Thyroid gland (tissue), 4 donors: ENCODE measurements around the gene SLC22A17. TPM values are rescaled to one million over a fixed set of nuclear protein-coding genes. Genes with fewer than 3 reads are reported as not detected.
"Not testable (repeated sequence)": the region's sequence is repeated elsewhere in the genome, so short reads cannot be mapped to it uniquely, and the experiment has no call there.

Source experiments
- DNase-seq, 2 donors: peaks; one replicate each; pipeline ENCODE4 v3.0.0-alpha.2; 2019
- H3K27ac ChIP-seq, 3 donors: fragments of 200-600 bp; sonication (generic); 1 replicate in 2 of 3; 2 replicates in 1 of 3; pipeline ENCODE4 v1.5.1; 2016 to 2019; ENCODE audit warnings: mild to moderate bottlenecking in 1 of 3, moderate library complexity in 1 of 3
- H3K27me3 ChIP-seq: fragments of 200-600 bp; sonication (generic); one replicate; pipeline ENCODE4 v1.5.1; 2019
- H3K36me3 ChIP-seq, 2 donors: fragments of 200-600 bp; sonication (generic); one replicate each; pipeline ENCODE4 v1.5.1; 2016 to 2019
- H3K4me1 ChIP-seq, 2 donors: fragments of 200-600 bp; sonication (generic); one replicate each; pipeline ENCODE4 v1.5.1; 2017 to 2019
- H3K4me3 ChIP-seq, 3 donors: fragments of 200-600 bp; sonication (generic); replicated peaks in 1 of 3; 1 replicate in 2 of 3; 2 replicates in 1 of 3; pipeline ENCODE4 v1.5.1; 2016; ENCODE audit warnings: mild to moderate bottlenecking in 1 of 3
- H3K9me3 ChIP-seq: fragments of 200-600 bp; sonication (generic); one replicate; pipeline ENCODE4 v1.5.1; 2017
- CTCF ChIP-seq, 6 experiments: fragments of 200-600 bp in 3 of 6; fragments of 450-650 bp in 3 of 6; sonication (generic) in 3 of 6; IDR thresholded peaks; one replicate each; pipeline ENCODE4 v1.5.1; 2016 to 2019; ENCODE audit warnings: antibody characterized with exemption in 6 of 6, mild to moderate bottlenecking in 2 of 6, inconsistent platforms in 1 of 6, moderate library complexity in 1 of 6
- POLR2A ChIP-seq, 2 donors: fragments of 450-650 bp; IDR thresholded peaks; one replicate each; pipeline ENCODE4 v1.6.1; 2017; ENCODE audit warnings: antibody characterized with exemption in 2 of 2, mild to moderate bottlenecking in 2 of 2, moderate library complexity in 1 of 2
- WGBS, 2 donors: methylation state at CpG; one replicate each; pipeline ENCODE4 v1.1.5; 2017; 5-methylcytosine and 5-hydroxymethylcytosine counted together
- intact Hi-C: fragments of 100-400 bp; cut with DNase I; formaldehyde crosslinking; loops from one replicate; pipeline ENCODE4 v1.15.1; 2023
- total RNA-seq, 4 donors: library from RNA; depleted of rRNA; stranded (reverse); fragments of >200 nt; gene quantifications; one replicate each; pipeline ENCODE4 v1.2.3, GENCODE V29; 2016

The SLC22A17 gene
- total RNA-seq, 4 donors from 2014 or later = 27.5 to 94.2 (median 53.7) TPM

DNA sequence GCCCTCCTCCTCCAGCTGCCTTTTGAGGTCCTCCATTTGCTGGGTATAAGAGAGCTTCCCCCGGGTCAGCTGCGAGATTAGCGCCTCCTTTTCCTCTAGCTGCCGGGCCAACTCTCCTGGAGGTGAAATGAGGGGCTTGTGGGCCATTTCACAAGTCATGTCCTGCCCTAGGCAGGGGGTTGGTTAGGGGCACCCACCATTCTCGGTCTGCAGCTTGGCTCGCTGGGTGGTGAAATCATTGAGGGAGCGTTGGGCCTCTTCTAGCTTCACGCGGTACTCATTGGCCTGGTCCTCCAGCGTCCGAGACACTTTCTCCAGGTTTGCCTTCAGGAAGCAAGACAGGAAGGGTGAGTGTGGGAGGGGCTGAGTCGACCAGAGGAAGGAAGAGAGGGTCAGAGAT, 36.7 kb upstream of the SLC22A17 start:
- Histone ChIP-seq H3K27ac (no peak overlapping the region), H3K36me3 (no peaks in the 10 kb centered on the region)
- intact Hi-C loops = loop anchor here (10.0 kb wide), 1 partner anchor 275 kb away; the partner anchor contains the start of gene CEBPE

GRCh38 chr14:23388996-23389395, 36.3 kb upstream of the SLC22A17 start:
- WGBS, 2 donors = 87 to 88% methylated on average over 8 of the region's 8 CpGs
- no peak for DNase-seq
- intact Hi-C loops = loop anchor here (10.0 kb wide), 1 partner anchor 274 kb away; the partner anchor contains the start of gene CEBPE
- Histone ChIP-seq H3K36me3 (no peaks in the 10 kb centered on the region), H3K27me3 (no peaks in the 10 kb centered on the region), H3K9me3 (no peaks in the 10 kb centered on the region), H3K4me3 (no peak overlapping the region), H3K4me1 (no peaks in the 10 kb centered on the region), H3K27ac (no peak overlapping the region)
- TF ChIP-seq CTCF (IDR thresholded peaks at IDR 0.05) (no peak), POLR2A (IDR thresholded peaks at IDR 0.05) (no peak)

More for the DNA sequence above, 36.7 kb upstream of the SLC22A17 start:
- no peak for DNase-seq
- no peaks in the 10 kb centered on the region for H3K27me3 ChIP-seq
- no peak overlapping the region for H3K4me3 ChIP-seq
- no peaks in the 10 kb centered on the region for H3K4me1 ChIP-seq
- no peaks in the 10 kb centered on the region for H3K9me3 ChIP-seq
- WGBS, 2 donors = 70 to 74% methylated on average over 10 to 12 of the region's 12 CpGs
- TF ChIP-seq POLR2A (IDR thresholded peaks at IDR 0.05) = no peak
- no peak for TF ChIP-seq CTCF (IDR thresholded peaks at IDR 0.05)

GRCh38 chr14:23387916-23388882, 35.5 kb upstream of the SLC22A17 start:
- no peaks in the 10 kb centered on the region for H3K9me3 ChIP-seq
- no peaks in the 10 kb centered on the region for H3K27me3 ChIP-seq
- H3K27ac ChIP-seq = no peak overlapping the region
- intact Hi-C loops = loop anchor here (10.0 kb wide), 1 partner anchor 273 kb away; the partner anchor contains the start of gene CEBPE
- no peak for DNase-seq
- H3K4me1 ChIP-seq = no peaks in the 10 kb centered on the region
- 70 to 77% methylated on average over 23 to 26 of the region's 26 CpGs for WGBS, 2 donors
- no peaks in the 10 kb centered on the region for H3K36me3 ChIP-seq
- no peak overlapping the region for H3K4me3 ChIP-seq
- no peak for TF ChIP-seq POLR2A (IDR thresholded peaks at IDR 0.05)
- no peak for TF ChIP-seq CTCF (IDR thresholded peaks at IDR 0.05)

DNA sequence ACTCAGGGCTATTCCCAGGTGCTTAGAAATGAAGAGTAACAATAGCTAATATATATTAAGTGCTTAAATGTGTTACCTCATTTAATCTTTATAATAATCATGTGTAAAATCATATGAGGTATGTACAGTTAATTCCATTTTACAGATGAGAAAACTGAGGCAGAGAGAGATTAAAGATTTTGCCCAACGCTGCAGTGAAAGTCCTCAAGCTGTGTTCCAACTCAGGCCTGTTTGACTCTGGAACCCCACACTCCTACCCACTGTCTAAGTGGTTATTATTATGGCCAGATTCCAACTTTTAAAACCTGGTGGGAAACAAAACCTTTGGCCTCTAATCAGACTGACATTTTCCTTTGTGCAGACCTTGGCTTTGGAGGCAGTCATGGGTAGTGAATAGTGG, 34.3 kb upstream of the SLC22A17 start:
- no peaks in the 10 kb centered on the region for H3K4me1 ChIP-seq
- H3K27ac ChIP-seq = no peak overlapping the region
- TF ChIP-seq CTCF (IDR thresholded peaks at IDR 0.05) (no peak), POLR2A (IDR thresholded peaks at IDR 0.05) (no peak)
- WGBS, 2 donors = 83 to 84% methylated on average over 1 of the region's 1 CpG
- no peak overlapping the region for H3K4me3 ChIP-seq
- H3K27me3 ChIP-seq = no peaks in the 10 kb centered on the region
- no peak for DNase-seq
- no peaks in the 10 kb centered on the region for H3K9me3 ChIP-seq
- intact Hi-C loops = loop anchor here (10.0 kb wide), 1 partner anchor 272 kb away; the partner anchor contains the start of gene CEBPE
- H3K36me3 ChIP-seq = no peaks in the 10 kb centered on the region

DNA sequence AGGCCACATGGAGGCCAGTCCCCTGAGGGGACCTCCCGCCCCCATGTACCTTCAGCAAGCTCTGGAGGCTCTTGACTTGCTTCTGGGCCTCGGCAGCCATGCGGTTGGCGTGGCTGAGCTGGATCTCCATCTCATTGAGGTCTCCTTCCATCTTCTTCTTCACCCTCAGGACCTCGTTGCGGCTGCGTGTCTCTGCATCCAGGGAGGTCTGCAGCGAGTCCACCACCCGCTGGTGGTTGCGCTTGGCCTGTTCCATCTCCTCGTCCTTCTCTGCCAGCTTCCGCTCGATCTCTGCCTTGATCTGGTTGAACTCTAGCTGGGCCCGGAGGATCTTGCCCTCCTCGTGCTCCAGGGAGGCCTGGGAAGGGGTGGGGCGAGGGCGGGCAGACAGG, 33.6 kb upstream of the SLC22A17 start:
- not testable (repeated sequence) for DNase-seq, H3K36me3 ChIP-seq, H3K9me3 ChIP-seq, H3K4me1 ChIP-seq, H3K27me3 ChIP-seq, H3K4me3 ChIP-seq, H3K27ac ChIP-seq
- WGBS, 2 donors = 83 to 91% methylated on average over 17 of the region's 17 CpGs
- intact Hi-C loops = loop anchor here (10.0 kb wide), 1 partner anchor 271 kb away; the partner anchor contains the start of gene CEBPE
